GM12872 (cell line): ENCODE measurements around the gene ZNF780A.

Experiments used
- CTCF ChIP-seq: IDR thresholded peaks from 3 replicates; pipeline ENCODE4 v1.5.1; 2011; ENCODE audit warnings: low read depth, mild to moderate bottlenecking, low read length, moderate library complexity; ENCODE audit not compliant: insufficient read depth

Gene ZNF780A

GRCh38 chr19:40090241-40091204 lies at the start of gene ZNF780A:
Gene ZNF780A, minus strand, starts transcription at chr19:40090943. Its CDS starts 6,190 bp downstream, at chr19:40084753.
- no peak for TF ChIP-seq CTCF

- TF ChIP-seq CTCF: peak; percentile 60
Measured at GRCh38 chr19:40139533-40140287, 49.0 kb upstream of the ZNF780A start.

- TF ChIP-seq CTCF: no peak
Measured at GRCh38 chr19:40136818-40137217, 46.1 kb upstream of the ZNF780A start.

GRCh38 chr19:40134866-40135265 lies 44.1 kb upstream of the ZNF780A start:
- no peak for TF ChIP-seq CTCF

- TF ChIP-seq CTCF: no peak
Measured at GRCh38 chr19:40133491-40133890, 42.7 kb upstream of the ZNF780A start.

- TF ChIP-seq CTCF: no peak
Measured at GRCh38 chr19:40130013-40130412, 39.3 kb upstream of the ZNF780A start.

- TF ChIP-seq CTCF: no peak
Measured at GRCh38 chr19:40129425-40129824, 38.7 kb upstream of the ZNF780A start.
